ENCODE results near the gene RNF181. TPM values are rescaled to one million over a fixed set of nuclear protein-coding genes. Genes with fewer than 3 reads are reported as not detected.

The RNF181 gene
- total and polyA plus RNA-seq, 2 of the 13 experiments (the other 11 are each of a cell fraction or from before 2014, with no cell fraction given): 224 to 578 TPM

GRCh38 chr2:85577386-85578242 is 17.9 kb upstream of the RNF181 start, which contains the start of gene VAMP8 (continued):
- TF ChIP-seq TCF12 (IDR thresholded peaks at IDR 0.05) (no peak), TCF12 (CRISPR knock-in tag; IDR thresholded peaks at IDR 0.05) (no peak), KAT8 (CRISPR knock-in tag; IDR thresholded peaks at IDR 0.05) (peak; percentile 37), MTF2 (CRISPR knock-in tag; IDR thresholded peaks at IDR 0.05; ENCODE audit: borderline replicate concordance) (no peak), KIAA2018 (CRISPR knock-in tag; IDR thresholded peaks at IDR 0.05; ENCODE audit: borderline replicate concordance) (0 out of 2 replicates have a peak, but pooled peaks have one; percentile 16), ZNF251 (CRISPR knock-in tag; IDR thresholded peaks at IDR 0.05) (no peak), FOXP1 (IDR thresholded peaks at IDR 0.05) (no peak), FOXP1 (CRISPR knock-in tag; IDR thresholded peaks at IDR 0.05) (no peak), ZNF776 (CRISPR knock-in tag; IDR thresholded peaks at IDR 0.05) (no peak), ZNF83 (CRISPR knock-in tag; IDR thresholded peaks at IDR 0.05; ENCODE audit: borderline replicate concordance) (0 out of 2 replicates have a peak, but pooled peaks have one; percentile 19)
- TF ChIP-seq, protein P1, sequence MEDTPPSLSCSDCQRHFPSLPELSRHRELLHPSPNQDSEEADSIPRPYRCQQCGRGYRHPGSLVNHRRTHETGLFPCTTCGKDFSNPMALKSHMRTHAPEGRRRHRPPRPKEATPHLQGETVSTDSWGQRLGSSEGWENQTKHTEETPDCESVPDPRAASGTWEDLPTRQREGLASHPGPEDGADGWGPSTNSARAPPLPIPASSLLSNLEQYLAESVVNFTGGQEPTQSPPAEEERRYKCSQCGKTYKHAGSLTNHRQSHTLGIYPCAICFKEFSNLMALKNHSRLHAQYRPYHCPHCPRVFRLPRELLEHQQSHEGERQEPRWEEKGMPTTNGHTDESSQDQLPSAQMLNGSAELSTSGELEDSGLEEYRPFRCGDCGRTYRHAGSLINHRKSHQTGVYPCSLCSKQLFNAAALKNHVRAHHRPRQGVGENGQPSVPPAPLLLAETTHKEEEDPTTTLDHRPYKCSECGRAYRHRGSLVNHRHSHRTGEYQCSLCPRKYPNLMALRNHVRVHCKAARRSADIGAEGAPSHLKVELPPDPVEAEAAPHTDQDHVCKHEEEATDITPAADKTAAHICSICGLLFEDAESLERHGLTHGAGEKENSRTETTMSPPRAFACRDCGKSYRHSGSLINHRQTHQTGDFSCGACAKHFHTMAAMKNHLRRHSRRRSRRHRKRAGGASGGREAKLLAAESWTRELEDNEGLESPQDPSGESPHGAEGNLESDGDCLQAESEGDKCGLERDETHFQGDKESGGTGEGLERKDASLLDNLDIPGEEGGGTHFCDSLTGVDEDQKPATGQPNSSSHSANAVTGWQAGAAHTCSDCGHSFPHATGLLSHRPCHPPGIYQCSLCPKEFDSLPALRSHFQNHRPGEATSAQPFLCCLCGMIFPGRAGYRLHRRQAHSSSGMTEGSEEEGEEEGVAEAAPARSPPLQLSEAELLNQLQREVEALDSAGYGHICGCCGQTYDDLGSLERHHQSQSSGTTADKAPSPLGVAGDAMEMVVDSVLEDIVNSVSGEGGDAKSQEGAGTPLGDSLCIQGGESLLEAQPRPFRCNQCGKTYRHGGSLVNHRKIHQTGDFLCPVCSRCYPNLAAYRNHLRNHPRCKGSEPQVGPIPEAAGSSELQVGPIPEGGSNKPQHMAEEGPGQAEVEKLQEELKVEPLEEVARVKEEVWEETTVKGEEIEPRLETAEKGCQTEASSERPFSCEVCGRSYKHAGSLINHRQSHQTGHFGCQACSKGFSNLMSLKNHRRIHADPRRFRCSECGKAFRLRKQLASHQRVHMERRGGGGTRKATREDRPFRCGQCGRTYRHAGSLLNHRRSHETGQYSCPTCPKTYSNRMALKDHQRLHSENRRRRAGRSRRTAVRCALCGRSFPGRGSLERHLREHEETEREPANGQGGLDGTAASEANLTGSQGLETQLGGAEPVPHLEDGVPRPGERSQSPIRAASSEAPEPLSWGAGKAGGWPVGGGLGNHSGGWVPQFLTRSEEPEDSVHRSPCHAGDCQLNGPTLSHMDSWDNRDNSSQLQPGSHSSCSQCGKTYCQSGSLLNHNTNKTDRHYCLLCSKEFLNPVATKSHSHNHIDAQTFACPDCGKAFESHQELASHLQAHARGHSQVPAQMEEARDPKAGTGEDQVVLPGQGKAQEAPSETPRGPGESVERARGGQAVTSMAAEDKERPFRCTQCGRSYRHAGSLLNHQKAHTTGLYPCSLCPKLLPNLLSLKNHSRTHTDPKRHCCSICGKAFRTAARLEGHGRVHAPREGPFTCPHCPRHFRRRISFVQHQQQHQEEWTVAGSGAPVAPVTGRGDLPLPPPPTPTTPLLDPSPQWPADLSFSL (CRISPR knock-in tag; IDR thresholded peaks at IDR 0.05): peak; percentile 73; the same call in 1 of the 2 replicates
- TF ChIP-seq, protein P2, sequence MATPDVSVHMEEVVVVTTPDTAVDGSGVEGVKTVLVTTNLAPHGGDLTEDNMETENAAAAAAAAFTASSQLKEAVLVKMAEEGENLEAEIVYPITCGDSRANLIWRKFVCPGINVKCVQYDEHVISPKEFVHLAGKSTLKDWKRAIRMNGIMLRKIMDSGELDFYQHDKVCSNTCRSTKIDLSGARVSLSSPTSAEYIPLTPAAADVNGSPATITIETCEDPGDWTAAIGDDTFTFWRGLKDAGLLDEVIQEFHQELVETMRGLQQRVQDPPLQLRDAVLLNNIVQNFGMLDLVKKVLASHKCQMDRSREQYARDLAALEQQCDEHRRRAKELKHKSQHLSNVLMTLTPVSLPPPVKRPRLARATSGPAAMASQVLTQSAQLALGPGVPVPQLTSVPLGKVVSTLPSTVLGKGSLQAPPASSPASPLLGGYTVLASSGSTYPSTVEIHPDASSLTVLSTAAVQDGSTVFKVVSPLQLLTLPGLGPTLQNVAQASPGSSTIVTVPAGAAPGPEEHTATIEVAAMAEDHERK (CRISPR knock-in tag; IDR thresholded peaks at IDR 0.05; ENCODE audit: low read depth): no peak
